ENCODE results near the gene PSMB2. TPM values are rescaled to one million over a fixed set of nuclear protein-coding genes. Genes with fewer than 3 reads are reported as not detected.
A peak's percentile ranks its signal among the peaks of the same experiment; 100 is the strongest.

The PSMB2 gene
- total RNA-seq, 1 experiment from 2014 or later, result 59.9 TPM

GRCh38 chr1:35611655-35612054 is 29.7 kb downstream of the PSMB2 start:
- H3K27me3 Mint-ChIP-seq (ENCODE audit: insufficient read depth, unreplicated experiment), result no peaks in the 10 kb centered on the region
- no peaks in the 10 kb centered on the region for H3K4me1 Mint-ChIP-seq (ENCODE audit: low read depth, unreplicated experiment)
- no peak overlapping the region for H3K4me3 ChIP-seq (ENCODE audit: low read depth, low read length)
- BruUV-seq (replicated peaks), result no TSS peak
- DNase-seq, result no peak
- H3K36me3 ChIP-seq (ENCODE audit: control insufficient read depth, insufficient read depth, low read length), result no peaks in the 10 kb centered on the region
- ChIA-PET CTCF (interaction anchor here (0.7 kb wide), 1 partner anchor 104 kb away, joined by 4 read pairs; no protein-coding TSS in a partner anchor), POLR2A (no interaction called here)
- no peaks in the 10 kb centered on the region for H3K9me3 ChIP-seq
- no peak overlapping the region for H3K4me3 Mint-ChIP-seq (ENCODE audit: unreplicated experiment)
- no peaks in the 10 kb centered on the region for H3K27me3 ChIP-seq (replicated peaks; ENCODE audit: control insufficient read depth, insufficient read depth, low read length)
- no peaks in the 10 kb centered on the region for H3K9me3 Mint-ChIP-seq (ENCODE audit: unreplicated experiment)
- TF ChIP-seq CTCF (IDR thresholded peaks at IDR 0.05; ENCODE audit: insufficient read depth in 1 of 2, low read depth in 1 of 2, low read length in 1 of 2, severe bottlenecking in 1 of 2, unreplicated experiment in 1 of 2), result no peak
- no peak overlapping the region for H3K27ac Mint-ChIP-seq (ENCODE audit: unreplicated experiment)
- peaks cover 25% of the 10 kb centered on the region for H3K36me3 Mint-ChIP-seq (ENCODE audit: insufficient read depth, unreplicated experiment)
- intact Hi-C loops (cut with micrococcal nuclease; ENCODE audit: unreplicated experiment), result no loop called here
- H3K4me1 ChIP-seq, result no peaks in the 10 kb centered on the region

DNA sequence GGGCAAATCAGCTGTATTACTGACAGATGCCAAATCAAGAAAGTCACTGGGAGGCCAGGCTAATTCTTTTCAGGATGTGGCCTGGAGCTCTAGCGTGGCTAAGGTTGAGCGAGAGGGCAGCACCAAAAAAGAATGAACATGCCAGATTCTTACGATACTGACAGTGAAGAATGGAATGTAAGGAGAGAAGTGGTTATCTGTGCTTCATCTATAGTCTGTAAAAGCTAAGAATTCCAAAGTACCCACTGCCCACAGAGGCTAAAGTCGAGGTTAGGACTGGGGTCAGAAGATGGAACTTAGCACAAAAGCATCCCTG is 35.5 kb downstream of the PSMB2 start:
- Mint-ChIP-seq H3K9me3 (ENCODE audit: unreplicated experiment) (no peaks in the 10 kb centered on the region), H3K4me3 (ENCODE audit: unreplicated experiment) (no peak overlapping the region), H3K27ac (ENCODE audit: unreplicated experiment) (peak overlapping the region; percentile 42), H3K27me3 (ENCODE audit: insufficient read depth, unreplicated experiment) (no peaks in the 10 kb centered on the region), H3K4me1 (ENCODE audit: low read depth, unreplicated experiment) (no peaks in the 10 kb centered on the region), H3K36me3 (ENCODE audit: insufficient read depth, unreplicated experiment) (peaks cover 40% of the 10 kb centered on the region)
- BruUV-seq (replicated peaks), result no TSS peak
- Histone ChIP-seq H3K4me3 (ENCODE audit: low read depth, low read length) (no peak overlapping the region), H3K36me3 (ENCODE audit: control insufficient read depth, insufficient read depth, low read length) (no peaks in the 10 kb centered on the region), H3K27me3 (replicated peaks; ENCODE audit: control insufficient read depth, insufficient read depth, low read length) (no peaks in the 10 kb centered on the region), H3K4me1 (no peaks in the 10 kb centered on the region), H3K9me3 (no peaks in the 10 kb centered on the region)
- intact Hi-C loops (cut with micrococcal nuclease; ENCODE audit: unreplicated experiment), result no loop called here
- DNase-seq, result no peak
- CTCF ChIA-PET, result no interaction called here
- POLR2A ChIA-PET, result no interaction called here
- TF ChIP-seq CTCF (IDR thresholded peaks at IDR 0.05; ENCODE audit: insufficient read depth in 1 of 2, low read depth in 1 of 2, low read length in 1 of 2, severe bottlenecking in 1 of 2, unreplicated experiment in 1 of 2), result no peak

DNA sequence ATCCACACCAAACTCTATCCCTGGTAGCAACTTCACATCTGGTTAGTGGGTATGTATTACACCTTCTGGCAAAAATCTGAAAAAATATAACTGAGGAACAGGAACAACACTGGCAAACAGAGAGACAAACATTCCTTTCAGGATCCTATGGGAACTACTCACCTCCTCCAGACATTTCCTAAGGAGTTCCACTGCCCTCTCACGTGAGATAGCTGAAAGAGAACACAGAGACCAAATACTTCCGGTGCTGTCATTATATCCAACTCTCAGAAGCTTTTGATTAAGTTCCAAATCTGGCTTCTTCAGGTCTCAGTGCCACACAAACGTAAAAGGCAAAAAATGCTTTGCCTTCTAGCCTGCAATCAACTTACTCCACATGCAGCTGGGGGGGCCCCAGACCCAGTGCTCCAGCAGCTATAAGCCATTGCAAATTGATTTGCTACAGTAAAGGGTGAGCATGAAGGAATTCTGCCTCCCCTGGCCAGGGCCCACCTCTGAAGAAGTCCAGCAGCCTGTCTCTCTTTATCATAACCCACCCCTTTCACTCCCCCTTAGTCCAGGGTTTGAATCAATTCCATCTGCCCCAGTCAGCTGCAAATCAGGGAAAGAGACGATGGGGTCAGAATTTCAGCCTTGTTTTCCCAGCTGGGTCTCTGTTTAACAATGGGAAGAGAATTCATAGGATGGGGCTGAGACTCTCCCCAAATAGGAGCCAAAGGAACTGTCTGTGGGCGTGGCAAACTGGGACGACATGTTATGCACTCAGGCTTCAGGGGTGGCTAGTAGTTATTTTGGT is 36.1 kb downstream of the PSMB2 start:
- H3K27me3 Mint-ChIP-seq (ENCODE audit: insufficient read depth, unreplicated experiment), result no peaks in the 10 kb centered on the region
- POLR2A ChIA-PET, result no interaction called here
- no peak overlapping the region for H3K4me3 Mint-ChIP-seq (ENCODE audit: unreplicated experiment)

More for the DNA sequence above, 36.1 kb downstream of the PSMB2 start:
- Mint-ChIP-seq H3K36me3 (ENCODE audit: insufficient read depth, unreplicated experiment) (peaks cover 39% of the 10 kb centered on the region), H3K9me3 (ENCODE audit: unreplicated experiment) (no peaks in the 10 kb centered on the region), H3K27ac (ENCODE audit: unreplicated experiment) (peak overlapping the region; percentile 42), H3K4me1 (ENCODE audit: low read depth, unreplicated experiment) (no peaks in the 10 kb centered on the region)
- Histone ChIP-seq H3K27me3 (replicated peaks; ENCODE audit: control insufficient read depth, insufficient read depth, low read length) (no peaks in the 10 kb centered on the region), H3K4me3 (ENCODE audit: low read depth, low read length) (no peak overlapping the region), H3K4me1 (no peaks in the 10 kb centered on the region), H3K36me3 (ENCODE audit: control insufficient read depth, insufficient read depth, low read length) (no peaks in the 10 kb centered on the region), H3K9me3 (no peaks in the 10 kb centered on the region)
- DNase-seq, result no peak
- CTCF ChIA-PET, result no interaction called here
- TF ChIP-seq CTCF (IDR thresholded peaks at IDR 0.05; ENCODE audit: insufficient read depth in 1 of 2, low read depth in 1 of 2, low read length in 1 of 2, severe bottlenecking in 1 of 2, unreplicated experiment in 1 of 2), result no peak
- no TSS peak for BruUV-seq (replicated peaks)
- intact Hi-C loops (cut with micrococcal nuclease; ENCODE audit: unreplicated experiment), result no loop called here
